Measurements from ENCODE around the gene OSBP2. TPM values are rescaled to one million over a fixed set of nuclear protein-coding genes. Genes with fewer than 3 reads are reported as not detected.

Gene OSBP2
- total and polyA plus RNA-seq, 2 of the 13 experiments (the other 11 are each of a cell fraction or from before 2014, with no cell fraction given): 5.0 to 7.7 TPM

- TF ChIP-seq ZNF142 (CRISPR knock-in tag; IDR thresholded peaks at IDR 0.05) (peak; percentile 98), HMGA1 (CRISPR knock-in tag; conservative IDR thresholded peaks at IDR 0.05) (no peak), GRHL1 (CRISPR knock-in tag; conservative IDR thresholded peaks at IDR 0.05) (no peak), ZNF709 (CRISPR knock-in tag; IDR thresholded peaks at IDR 0.05) (peak; percentile 98), KDM5B (CRISPR knock-in tag; IDR thresholded peaks at IDR 0.05; ENCODE audit: borderline replicate concordance) (peak; percentile 100), ZBTB1 (CRISPR knock-in tag; IDR thresholded peaks at IDR 0.05; ENCODE audit: borderline replicate concordance) (peak; percentile 77; the same call in 1 of the 2 replicates), ZNF552 (CRISPR knock-in tag; IDR thresholded peaks at IDR 0.05; ENCODE audit: borderline replicate concordance) (peak; percentile 94; the same call in 1 of the 2 replicates), TP53 (CRISPR knock-in tag; conservative IDR thresholded peaks at IDR 0.05) (peak; percentile 87; the same call in 1 of the 2 replicates), ZNF282 (IDR thresholded peaks at IDR 0.05; ENCODE audit: partially characterized antibody) (no peak), CBX1 (IDR thresholded peaks at IDR 0.05; ENCODE audit: low read depth) (peak; percentile 51), PCBP1 (IDR thresholded peaks at IDR 0.05; ENCODE audit: borderline replicate concordance, low read depth, low read length) (no peak), HES4 (CRISPR knock-in tag; IDR thresholded peaks at IDR 0.05; ENCODE audit: borderline replicate concordance) (peak; percentile 99), ZFAT (CRISPR knock-in tag; conservative IDR thresholded peaks at IDR 0.05) (peak; percentile 87; the same call in 1 of the 2 replicates), ZNF784 (CRISPR knock-in tag; IDR thresholded peaks at IDR 0.05; ENCODE audit: borderline replicate concordance) (peak; percentile 99), CEBPZ (IDR thresholded peaks at IDR 0.05; ENCODE audit: low read length) (no peak)
These were observed 107.8 kb downstream of the OSBP2 start (continued) for GRCh38 chr22:30802202-30803166.
